Measurements from ENCODE around the gene ELP1.
"Not testable (repeated sequence)": the region's sequence is repeated elsewhere in the genome, so short reads cannot be mapped to it uniquely, and the experiment has no call there.

ELP1 gene

GRCh38 chr9:108933231-108933717, 650 bp downstream of the ELP1 start:
- peak; percentile 30 for DNase-seq (ENCODE audit: low spot score)

- DNase-seq (ENCODE audit: low spot score), result no peak
Measured at GRCh38 chr9:108928386-108928785, 5.5 kb downstream of the ELP1 start.

DNA sequence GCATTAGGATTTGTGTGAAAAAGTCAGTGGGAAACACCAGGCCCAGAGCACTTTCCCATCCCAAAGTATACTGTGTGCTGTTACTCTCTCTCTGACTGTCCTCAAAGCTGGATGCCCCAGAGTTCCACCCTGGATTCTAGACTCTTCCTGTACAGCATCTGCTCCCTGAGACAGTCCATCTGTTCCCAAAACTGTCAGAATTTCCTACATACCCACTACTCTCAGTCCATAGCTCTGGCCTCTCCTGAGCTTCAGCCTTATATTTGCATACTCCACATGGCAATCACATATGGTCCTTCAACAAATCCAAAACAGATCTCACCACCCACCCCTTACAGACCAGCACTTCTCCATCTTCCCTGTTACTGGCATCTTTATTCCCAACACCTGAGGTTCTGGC, 9.5 kb downstream of the ELP1 start:
- DNase-seq (ENCODE audit: low spot score), result no peak

DNA sequence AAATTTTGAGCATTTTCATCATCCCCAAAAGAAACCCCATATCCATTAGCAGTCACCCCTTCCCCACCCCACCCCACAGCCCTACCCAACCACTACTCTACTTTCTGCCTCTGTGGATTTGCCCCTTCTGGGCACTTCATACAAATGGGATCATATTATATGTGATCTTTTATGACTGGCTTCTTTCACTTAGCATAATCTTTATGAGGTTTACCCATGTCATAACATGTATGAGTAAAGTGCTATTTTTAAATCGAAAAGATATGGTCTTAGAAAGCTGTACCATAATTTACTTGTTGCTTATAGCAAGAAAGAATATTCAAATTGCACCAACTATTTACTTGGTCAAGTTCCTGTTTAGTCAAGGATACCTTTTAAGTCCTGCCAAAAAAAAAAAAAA, 12.7 kb downstream of the ELP1 start:
- no peak for DNase-seq (ENCODE audit: low spot score)

- DNase-seq (ENCODE audit: low spot score), result not testable (repeated sequence)
Measured at GRCh38 chr9:108920401-108920800, 13.5 kb downstream of the ELP1 start.

GRCh38 chr9:108919517-108919916, 14.4 kb downstream of the ELP1 start:
- DNase-seq (ENCODE audit: low spot score), result no peak

- no peak for DNase-seq (ENCODE audit: low spot score)
Measured at GRCh38 chr9:108913391-108913790, 20.5 kb downstream of the ELP1 start.

DNA sequence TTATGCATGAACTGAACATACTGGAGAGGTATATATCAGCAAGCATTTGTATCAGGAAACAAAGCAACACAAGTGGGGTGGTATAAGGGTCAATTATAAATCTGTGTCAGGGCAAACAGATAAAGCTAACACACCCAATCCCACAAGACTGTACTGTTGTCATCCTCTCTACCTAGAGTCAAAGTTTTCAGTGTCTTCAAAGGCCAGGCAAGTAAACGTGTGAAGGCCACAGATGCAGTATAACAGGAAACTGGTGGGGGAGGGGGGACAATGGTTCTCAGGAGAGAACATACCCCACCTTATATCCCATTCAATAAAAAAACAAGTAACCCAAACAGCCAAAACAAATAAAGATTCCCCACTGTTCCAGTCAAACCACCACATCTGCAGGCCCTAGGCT, 22.1 kb downstream of the ELP1 start:
- DNase-seq (ENCODE audit: low spot score), result no peak

DNA sequence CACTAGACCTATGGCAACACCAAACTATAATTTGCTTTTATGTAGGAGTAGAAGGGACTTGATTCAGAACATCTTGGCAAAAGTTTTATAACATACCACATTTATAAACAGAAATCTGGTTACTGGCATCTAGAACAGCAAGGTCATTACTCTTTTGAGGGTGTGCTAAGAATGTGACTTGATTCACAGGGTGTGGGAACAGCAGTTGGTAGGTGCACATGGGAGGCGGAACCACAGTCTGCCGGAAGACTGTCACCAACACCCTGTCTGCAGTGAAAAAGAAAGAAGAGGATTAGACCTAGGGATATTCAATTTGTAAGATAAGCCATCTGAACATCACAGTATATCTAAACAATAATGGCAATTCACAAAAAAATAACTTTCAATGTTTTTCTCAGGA, 23.0 kb downstream of the ELP1 start:
- no peak for DNase-seq (ENCODE audit: low spot score)

- no peak for DNase-seq (ENCODE audit: low spot score)
Measured at GRCh38 chr9:108910402-108910801, 23.5 kb downstream of the ELP1 start.

DNA sequence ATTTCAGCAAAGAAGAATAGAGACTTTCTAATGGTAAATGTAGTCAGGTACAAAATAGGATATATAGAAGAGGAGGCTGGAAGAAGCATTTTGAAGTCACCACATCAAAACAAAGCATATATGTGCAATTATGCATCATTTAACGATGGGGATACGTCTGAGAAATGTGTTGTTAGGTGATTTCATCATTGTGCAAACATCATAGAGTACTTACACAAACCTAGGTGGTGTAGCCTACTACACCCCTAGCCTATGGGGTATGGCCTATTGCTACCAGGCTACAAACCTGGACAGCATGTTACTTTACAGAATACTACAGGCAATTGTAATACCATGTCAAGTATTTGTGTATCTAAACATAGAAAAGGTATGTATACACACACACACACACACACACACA, 28.4 kb downstream of the ELP1 start:
- DNase-seq (ENCODE audit: low spot score), result no peak

DNA sequence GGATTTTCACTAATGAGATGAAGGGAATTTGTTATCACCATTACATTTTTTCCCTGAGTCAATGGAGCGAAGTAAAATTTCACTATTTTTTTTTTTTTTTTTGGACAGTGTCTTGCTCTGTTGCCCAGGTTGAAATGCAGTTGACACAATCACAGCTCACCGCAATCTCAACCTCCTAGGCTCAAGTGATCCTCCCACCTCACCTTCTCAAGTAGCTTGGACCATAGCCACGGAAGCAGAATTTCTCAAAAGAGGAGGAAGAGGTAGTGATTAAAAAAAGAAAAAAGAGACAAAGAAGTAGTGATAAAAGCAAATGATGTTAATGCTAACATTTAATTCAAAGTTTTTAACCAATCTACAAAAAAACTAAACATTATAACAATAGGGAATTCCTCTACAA, 29.8 kb downstream of the ELP1 start:
- DNase-seq (ENCODE audit: low spot score), result no peak

- no peak for DNase-seq (ENCODE audit: low spot score)
Measured at GRCh38 chr9:108903420-108904103, 30.4 kb downstream of the ELP1 start.

DNA sequence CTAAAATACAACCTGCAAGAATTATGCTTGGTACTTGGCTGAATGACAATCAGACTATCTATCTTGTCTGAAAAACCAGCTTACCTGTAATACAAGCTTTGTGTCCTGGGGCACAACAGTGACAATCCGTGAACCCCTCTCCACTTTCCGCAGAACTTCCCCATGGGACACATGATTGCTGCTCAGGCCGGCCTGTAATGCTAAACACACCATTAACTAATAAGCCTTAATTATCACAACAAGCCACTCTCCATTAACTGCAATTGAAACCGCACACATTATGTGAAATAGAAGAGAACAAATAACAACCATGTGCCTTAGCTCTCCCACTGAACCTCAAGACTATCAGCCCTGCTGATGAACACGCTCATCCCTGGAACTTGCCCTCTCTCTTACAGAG, 33.7 kb downstream of the ELP1 start:
- DNase-seq (ENCODE audit: low spot score), result no peak

- DNase-seq (ENCODE audit: low spot score), result not testable (repeated sequence)
Measured at GRCh38 chr9:108899023-108899695, 34.8 kb downstream of the ELP1 start.

GRCh38 chr9:108897324-108898096, 36.4 kb downstream of the ELP1 start:
- no peak for DNase-seq (ENCODE audit: low spot score)

DNA sequence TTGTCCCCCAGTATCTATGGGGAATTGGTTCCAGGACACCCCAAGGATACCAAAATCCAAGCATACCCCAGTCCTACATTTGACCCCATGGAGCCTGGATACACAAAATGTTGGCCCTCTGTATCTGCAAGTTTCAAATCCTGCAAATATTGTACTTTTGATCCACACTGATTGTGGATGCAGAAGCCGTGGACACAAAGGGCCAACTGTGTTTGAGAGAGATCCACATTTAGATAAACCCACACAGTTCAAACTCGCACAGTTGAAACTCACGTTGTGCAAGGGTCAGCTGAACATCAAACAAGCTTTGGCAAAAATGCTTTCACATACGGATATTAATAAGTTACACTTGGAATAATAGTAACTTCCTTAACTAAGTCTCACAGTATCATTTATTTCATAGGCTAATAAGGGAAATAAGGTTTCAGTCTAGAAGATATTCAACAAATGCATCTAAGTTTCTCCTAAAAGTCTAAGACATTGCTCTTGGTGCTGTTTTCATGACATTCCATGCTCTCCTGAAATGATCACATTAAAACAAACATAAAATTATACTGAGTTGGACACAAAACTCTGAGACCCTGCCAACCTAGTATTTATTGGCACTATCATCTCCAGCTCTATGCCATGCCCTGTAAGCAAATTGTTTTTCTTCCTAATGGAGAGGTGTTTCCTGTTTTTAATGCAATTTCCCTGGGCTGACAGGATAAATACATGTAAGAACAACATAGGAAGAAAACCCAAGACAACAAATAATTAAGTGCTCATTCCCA, 39.5 kb downstream of the ELP1 start:
- DNase-seq (ENCODE audit: low spot score), result no peak

DNA sequence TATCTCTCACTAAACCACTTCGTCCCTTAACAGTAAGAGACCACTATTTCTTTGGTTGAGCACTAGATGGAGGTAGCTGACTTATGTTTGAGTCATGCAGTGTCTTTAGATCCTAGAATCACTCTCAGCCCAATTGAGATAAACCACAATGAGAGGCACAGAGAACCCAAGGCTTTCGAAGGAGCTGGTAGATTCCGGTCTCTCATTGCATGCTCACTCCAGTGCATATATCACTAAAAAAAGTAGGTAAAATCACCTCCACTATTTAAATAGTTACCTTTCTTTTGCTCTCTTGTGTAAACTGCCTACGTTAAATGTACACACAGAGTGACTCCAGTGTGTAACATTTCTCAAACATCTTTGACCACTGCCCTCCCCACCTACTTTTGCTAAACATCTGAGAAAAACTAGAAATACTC, 44.3 kb downstream of the ELP1 start:
- DNase-seq (ENCODE audit: low spot score), result peak; percentile 11

DNA sequence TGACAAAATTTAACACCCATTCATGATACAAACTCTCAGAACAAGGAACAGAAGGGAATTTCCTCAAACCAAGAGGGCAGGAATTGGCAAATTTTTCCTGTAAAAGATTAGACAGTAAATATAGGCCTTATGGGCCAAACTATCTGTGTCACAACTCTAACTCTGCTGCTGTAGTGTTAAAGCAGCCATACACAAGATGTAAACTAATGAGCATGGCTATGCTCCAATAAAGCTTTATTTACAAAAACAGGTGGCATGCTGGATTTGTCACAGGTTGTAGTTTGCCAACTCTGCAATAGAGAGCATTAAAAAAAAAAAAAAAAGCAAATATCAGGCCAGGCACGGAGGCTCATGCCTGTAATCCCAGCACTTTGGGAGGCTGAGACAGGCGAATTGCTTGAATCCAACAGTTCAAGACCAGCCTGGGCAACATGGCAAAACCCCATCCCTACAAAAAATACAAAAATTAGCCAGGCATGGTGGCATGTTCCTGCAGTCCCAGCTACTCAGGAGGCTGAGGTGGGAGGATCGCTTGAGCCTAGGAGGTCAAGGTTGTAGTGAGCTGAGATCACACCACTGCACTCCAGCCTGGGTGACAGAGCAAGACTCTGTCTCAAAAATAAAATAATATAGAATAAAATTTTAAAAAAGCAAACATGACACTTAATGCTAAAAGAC, 47.2 kb downstream of the ELP1 start:
- not testable (repeated sequence) for DNase-seq (ENCODE audit: low spot score)

DNA sequence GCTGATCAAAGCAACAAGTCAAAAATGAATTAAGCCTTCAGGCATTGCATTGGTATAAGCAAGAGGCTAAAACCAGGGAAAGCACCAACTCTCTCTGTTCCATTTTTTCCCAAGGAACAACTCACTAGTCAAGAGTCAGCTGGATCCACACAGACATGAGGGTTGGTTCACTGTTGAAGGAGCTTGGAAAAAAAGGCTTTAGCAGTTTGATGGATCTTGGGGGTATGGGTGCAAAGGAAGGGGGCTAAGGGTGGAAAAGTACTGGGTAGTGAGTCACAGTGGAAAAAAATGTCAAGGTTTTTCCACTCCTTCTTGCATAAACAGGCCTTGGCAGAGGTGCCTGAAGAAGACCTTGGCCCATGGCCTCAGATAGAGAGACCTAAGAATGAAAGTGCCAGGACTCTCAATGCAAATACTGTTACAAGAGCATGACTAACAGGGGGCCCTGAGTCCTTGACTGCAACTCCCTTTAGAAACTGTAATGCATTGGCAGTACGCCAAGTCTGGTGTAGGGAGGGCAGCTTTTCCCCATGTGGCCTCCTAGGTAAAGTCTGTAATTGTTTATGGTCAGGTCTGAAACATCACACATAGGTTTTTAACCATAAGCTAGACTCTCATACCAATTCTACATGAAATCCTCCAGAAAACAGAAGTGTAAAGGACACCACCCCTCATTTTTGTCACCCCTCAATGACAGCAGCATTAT, 48.1 kb downstream of the ELP1 start:
- DNase-seq (ENCODE audit: low spot score), result peak; percentile 31

DNA sequence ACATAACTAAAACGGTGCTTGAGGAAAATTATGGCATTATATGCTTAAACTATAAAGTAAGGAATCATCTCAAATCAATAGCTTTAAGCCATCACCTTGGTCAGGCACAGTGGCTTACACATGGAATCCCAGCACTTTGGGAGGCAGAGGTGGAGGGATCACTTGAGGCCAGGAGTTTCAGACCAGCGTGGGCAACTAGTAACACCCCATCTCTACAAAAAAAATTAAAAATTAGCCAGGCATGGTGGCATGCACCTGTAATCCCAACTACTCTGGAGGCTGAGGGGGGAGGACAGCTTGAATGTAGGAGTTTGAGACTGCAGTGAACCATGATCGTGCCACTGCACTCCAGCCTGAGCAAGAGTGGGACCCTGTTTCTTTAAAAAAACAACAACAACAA, 49.2 kb downstream of the ELP1 start:
- no peak for DNase-seq (ENCODE audit: low spot score)

Data from hepatic stellate cell (primary cell).